Glutamatergic neuron (in vitro differentiated cells): ENCODE measurements around the gene LRRC4. TPM values are rescaled to one million over a fixed set of nuclear protein-coding genes. Genes with fewer than 3 reads are reported as not detected.
A peak's percentile ranks its signal among the peaks of the same experiment; 100 is the strongest.

Experiments
- DNase-seq: peaks from one replicate; pipeline ENCODE4 v3.0.0; 2022
- H3K27ac Mint-ChIP-seq: one replicate; pipeline ENCODE4 v1.8.0; 2020; ENCODE audit warnings: mild to moderate bottlenecking, mixed read lengths, inconsistent platforms; ENCODE audit not compliant: unreplicated experiment
- H3K27me3 Mint-ChIP-seq: one replicate; pipeline ENCODE4 v1.8.0; 2020; ENCODE audit warnings: mild to moderate bottlenecking, moderate library complexity, mixed read lengths, inconsistent platforms; ENCODE audit not compliant: unreplicated experiment
- H3K36me3 Mint-ChIP-seq: one replicate; pipeline ENCODE4 v1.8.0; 2020; ENCODE audit warnings: mild to moderate bottlenecking, mixed read lengths, inconsistent platforms; ENCODE audit not compliant: unreplicated experiment
- H3K4me1 Mint-ChIP-seq: one replicate; pipeline ENCODE4 v1.8.0; 2020; ENCODE audit warnings: mild to moderate bottlenecking, low read depth, mixed read lengths, inconsistent platforms; ENCODE audit not compliant: unreplicated experiment
- H3K4me3 Mint-ChIP-seq: one replicate; pipeline ENCODE4 v1.8.0; 2020; ENCODE audit warnings: mild to moderate bottlenecking, mixed read lengths, inconsistent platforms; ENCODE audit not compliant: unreplicated experiment
- H3K9me3 Mint-ChIP-seq: one replicate; pipeline ENCODE4 v1.8.0; 2020; ENCODE audit warnings: mild to moderate bottlenecking, moderate library complexity, mixed read lengths, inconsistent platforms; ENCODE audit not compliant: unreplicated experiment
- total RNA-seq: library from RNA; stranded (reverse); fragmentation: NEBNext Ultra II Directional; extraction: Animal tissue kit (Norgen Biotek cat#: 25700); gene quantifications from one replicate; pipeline ENCODE4 v1.2.1, GENCODE V29; 2021; ENCODE audit not compliant: unreplicated experiment
- TF ChIP-seq, protein P1 (sequence below): fragments of 200-600 bp; sonication (generic); IDR thresholded peaks from one replicate; pipeline ENCODE4 v1.5.0; 2021; ENCODE audit not compliant: partially characterized antibody, unreplicated experiment

LRRC4 gene
- total RNA-seq, 1 donor from 2014 or later = 60.0 TPM

DNA sequence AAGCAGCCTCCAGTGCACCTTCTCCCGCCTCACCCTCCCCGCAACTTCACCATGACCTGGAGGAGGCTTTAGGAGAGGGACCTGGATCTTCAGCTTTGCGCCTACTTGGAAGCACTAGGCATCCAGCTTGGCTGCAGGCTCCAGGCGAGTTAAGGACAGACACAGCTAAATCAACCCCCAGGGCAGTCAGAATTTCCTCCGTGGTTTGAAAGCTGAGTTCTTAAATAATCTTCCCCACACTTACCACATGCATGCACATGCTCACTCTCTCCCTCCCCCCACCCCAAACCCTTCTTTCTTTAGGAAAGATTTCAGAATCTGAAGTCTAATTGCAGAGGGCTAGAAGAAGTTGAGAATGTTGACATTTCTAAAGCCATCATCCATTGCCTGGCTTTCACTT is 36.7 kb upstream of the LRRC4 start:
- no peaks in the 10 kb centered on the region for H3K36me3 Mint-ChIP-seq
- H3K9me3 Mint-ChIP-seq = peaks cover 20% of the 10 kb centered on the region
- no peak overlapping the region for H3K27ac Mint-ChIP-seq
- no peak overlapping the region for H3K4me3 Mint-ChIP-seq
- H3K4me1 Mint-ChIP-seq = peaks cover 35% of the 10 kb centered on the region
- no peak for DNase-seq
- no peaks in the 10 kb centered on the region for H3K27me3 Mint-ChIP-seq
- TF ChIP-seq, protein P1, sequence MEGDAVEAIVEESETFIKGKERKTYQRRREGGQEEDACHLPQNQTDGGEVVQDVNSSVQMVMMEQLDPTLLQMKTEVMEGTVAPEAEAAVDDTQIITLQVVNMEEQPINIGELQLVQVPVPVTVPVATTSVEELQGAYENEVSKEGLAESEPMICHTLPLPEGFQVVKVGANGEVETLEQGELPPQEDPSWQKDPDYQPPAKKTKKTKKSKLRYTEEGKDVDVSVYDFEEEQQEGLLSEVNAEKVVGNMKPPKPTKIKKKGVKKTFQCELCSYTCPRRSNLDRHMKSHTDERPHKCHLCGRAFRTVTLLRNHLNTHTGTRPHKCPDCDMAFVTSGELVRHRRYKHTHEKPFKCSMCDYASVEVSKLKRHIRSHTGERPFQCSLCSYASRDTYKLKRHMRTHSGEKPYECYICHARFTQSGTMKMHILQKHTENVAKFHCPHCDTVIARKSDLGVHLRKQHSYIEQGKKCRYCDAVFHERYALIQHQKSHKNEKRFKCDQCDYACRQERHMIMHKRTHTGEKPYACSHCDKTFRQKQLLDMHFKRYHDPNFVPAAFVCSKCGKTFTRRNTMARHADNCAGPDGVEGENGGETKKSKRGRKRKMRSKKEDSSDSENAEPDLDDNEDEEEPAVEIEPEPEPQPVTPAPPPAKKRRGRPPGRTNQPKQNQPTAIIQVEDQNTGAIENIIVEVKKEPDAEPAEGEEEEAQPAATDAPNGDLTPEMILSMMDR = no peak

DNA sequence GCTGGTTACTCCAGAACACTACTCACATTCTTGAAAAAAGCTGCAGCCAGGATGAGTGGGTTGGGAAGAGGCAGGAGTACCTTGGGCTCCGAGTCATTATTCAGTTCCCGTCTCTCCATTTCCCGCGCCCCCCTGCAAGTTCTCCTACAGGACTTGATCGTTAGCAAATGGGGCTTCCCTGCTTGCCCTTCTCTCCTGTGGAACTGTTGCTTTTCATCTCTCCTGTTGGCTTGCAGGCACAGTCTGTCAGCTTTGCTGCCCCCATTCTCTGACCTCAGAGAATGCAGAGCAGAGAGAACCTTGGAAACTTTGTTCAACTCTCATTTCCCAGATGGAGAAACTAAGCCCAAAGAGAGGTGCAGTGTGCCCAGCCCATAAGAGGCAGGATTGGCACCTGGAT is 35.6 kb upstream of the LRRC4 start:
- DNase-seq = no peak

DNA sequence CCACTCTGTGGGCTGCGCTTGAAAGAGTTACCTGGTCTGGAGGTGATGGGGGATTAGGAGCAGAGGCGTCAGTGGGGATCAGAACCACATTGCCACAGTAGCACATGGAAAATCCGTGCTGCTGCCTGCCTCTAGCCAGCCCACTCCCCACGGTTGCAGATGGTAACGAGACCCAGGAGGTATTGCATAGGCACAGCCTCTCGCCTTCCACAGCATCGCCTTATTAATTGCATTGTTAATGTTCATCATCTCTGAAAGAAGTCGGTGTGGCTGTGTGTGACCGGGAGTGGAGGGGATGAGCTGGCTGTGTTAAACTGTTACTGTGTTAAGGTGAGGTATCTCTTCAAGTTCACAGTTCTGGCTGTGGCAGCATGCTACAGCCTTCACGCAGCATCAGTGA is 35.2 kb upstream of the LRRC4 start:
- no peak for DNase-seq
- Mint-ChIP-seq H3K36me3 (no peaks in the 10 kb centered on the region), H3K4me1 (peaks cover 41% of the 10 kb centered on the region), H3K9me3 (peaks cover 18% of the 10 kb centered on the region), H3K27me3 (no peaks in the 10 kb centered on the region), H3K4me3 (no peak overlapping the region), H3K27ac (peak overlapping the region; percentile 68)
- TF ChIP-seq, protein P1 = no peak

More for the DNA sequence above, 35.6 kb upstream of the LRRC4 start:
- Mint-ChIP-seq H3K4me1 (peaks cover 41% of the 10 kb centered on the region), H3K27ac (no peak overlapping the region), H3K36me3 (no peaks in the 10 kb centered on the region), H3K9me3 (peaks cover 18% of the 10 kb centered on the region), H3K27me3 (no peaks in the 10 kb centered on the region), H3K4me3 (no peak overlapping the region)
- TF ChIP-seq, protein P1 = no peak

DNA sequence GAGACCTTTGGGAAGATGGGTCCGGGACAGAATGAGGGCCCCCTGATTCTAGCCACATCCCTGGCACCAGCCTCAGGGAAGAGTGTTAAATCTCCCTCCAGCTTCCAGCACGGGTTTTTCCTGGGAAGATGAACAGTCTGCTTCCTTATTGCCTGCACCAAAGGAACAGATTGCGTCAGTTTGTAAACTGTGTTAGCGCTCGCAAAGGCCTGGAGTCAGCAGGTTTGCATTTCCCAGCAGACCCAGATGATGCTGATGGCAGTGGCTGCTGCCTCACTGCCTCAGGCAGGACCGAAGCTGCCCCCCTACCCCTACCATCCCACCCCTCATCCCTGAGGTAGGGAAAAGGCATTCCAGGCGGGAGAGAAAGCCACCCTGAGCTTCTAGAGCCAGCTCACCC is 34.6 kb upstream of the LRRC4 start:
- peaks cover 18% of the 10 kb centered on the region for H3K9me3 Mint-ChIP-seq
- peak overlapping the region; percentile 57 for H3K4me3 Mint-ChIP-seq
- H3K27me3 Mint-ChIP-seq = no peaks in the 10 kb centered on the region
- peaks cover 41% of the 10 kb centered on the region for H3K4me1 Mint-ChIP-seq
- H3K36me3 Mint-ChIP-seq = no peaks in the 10 kb centered on the region
- DNase-seq = no peak
- H3K27ac Mint-ChIP-seq = peak overlapping the region; percentile 38
- TF ChIP-seq, protein P1 = no peak

GRCh38 chr7:128063088-128063487 is 31.9 kb upstream of the LRRC4 start:
- Mint-ChIP-seq H3K36me3 (no peaks in the 10 kb centered on the region), H3K4me3 (no peak overlapping the region), H3K4me1 (peaks cover 43% of the 10 kb centered on the region), H3K27me3 (peaks cover 3% of the 10 kb centered on the region), H3K9me3 (peaks cover 18% of the 10 kb centered on the region), H3K27ac (peak overlapping the region; percentile 15)
- no peak for DNase-seq
- TF ChIP-seq, protein P1 = no peak
